GM12878 (cell line): Measurements from ENCODE around the gene NAP1L4. TPM values are rescaled to one million over a fixed set of nuclear protein-coding genes. Genes with fewer than 3 reads are reported as not detected.

Experiments
- ATAC-seq: fragments of 200-7000 bp; cut with Tn5 transposase; 3 replicates; pipeline ENCODE4 v1.9.1; 2020; ENCODE audit warnings: mild to moderate bottlenecking, moderate library complexity
- BruUV-seq: library from RNA; stranded (reverse); fragments of 400-500 nt; replicated peaks from 2 replicates; lab custom pipeline; 2021; lab: Mats Ljungman, UMichigan
- CTCF ChIA-PET: fragments of 300-600 bp; sonication (Branson Sonifier 250); formaldehyde crosslinking; extraction: SDS; loops from one replicate; lab custom pipeline; 2021; ENCODE audit warnings: inconsistent platforms; lab: Yijun Ruan, JAX
- POLR2A ChIA-PET: fragments of 350-600 bp; formaldehyde crosslinking; extraction: SDS; loops from one replicate; lab custom pipeline; 2021; ENCODE audit warnings: inconsistent platforms; lab: Charles Lee
- RAD21 ChIA-PET: fragments of 300-600 bp; sonication (Branson Sonifier 250); formaldehyde crosslinking; loops from one replicate; lab custom pipeline; 2023; ENCODE audit warnings: antibody characterized with exemption; ENCODE audit not compliant: unreplicated experiment; lab: Charles Lee
- SMC1A ChIA-PET: fragments of 300-600 bp; sonication (Branson Sonifier 250); formaldehyde crosslinking; loops from one replicate; lab custom pipeline; 2023; ENCODE audit not compliant: unreplicated experiment, uncharacterized antibody; lab: Charles Lee
- DNase-seq: peaks from one replicate; pipeline ENCODE4 v3.0.0-alpha.2; 2011; ENCODE audit warnings: low read depth, low spot score
- FAIRE-seq: peaks from 3 replicates; lab custom pipeline; 2011; peaks lifted over from hg19 to GRCh38; lab: Jason Lieb, UNC
- H2AFZ ChIP-seq: 2 replicates; pipeline ENCODE4 v1.6.0; 2011; ENCODE audit warnings: low read depth, low read length, control low read depth; ENCODE audit not compliant: control insufficient read depth
- H3K27ac ChIP-seq: 2 replicates; pipeline ENCODE4 v1.5.1; 2011; ENCODE audit warnings: control low read depth; ENCODE audit not compliant: control insufficient read depth, insufficient read depth
- H3K27me3 ChIP-seq, 2 experiments: replicated peaks in 1 of 2; 2 replicates each; pipeline versions ENCODE4 v1.6.0 to v1.6.1; 2011; ENCODE audit warnings: low read length in 1 of 2; ENCODE audit not compliant: control insufficient read depth in 2 of 2, insufficient read depth in 2 of 2
- H3K36me3 ChIP-seq, 2 experiments: 2 replicates each; pipeline ENCODE4 v1.5.1; 2011; ENCODE audit warnings: low read length in 1 of 2; ENCODE audit not compliant: control insufficient read depth in 2 of 2, insufficient read depth in 2 of 2
- H3K4me1 ChIP-seq: 2 replicates; pipeline ENCODE4 v1.6.1; 2011; ENCODE audit warnings: mild to moderate bottlenecking, low read length, moderate library complexity, mixed read lengths; ENCODE audit not compliant: control insufficient read depth, insufficient read depth
- H3K4me2 ChIP-seq: 2 replicates; pipeline ENCODE4 v1.6.0; 2011; ENCODE audit warnings: control low read depth; ENCODE audit not compliant: control insufficient read depth, insufficient read depth
- H3K4me3 ChIP-seq: fragments of 200-600 bp; sonication (generic); 2 replicates; pipeline ENCODE4 v1.5.1; 2016
- H3K79me2 ChIP-seq: 2 replicates; pipeline ENCODE4 v1.6.0; 2011; ENCODE audit warnings: low read length; ENCODE audit not compliant: control insufficient read depth, insufficient read depth
- H3K9ac ChIP-seq: 2 replicates; pipeline ENCODE4 v1.8.0; 2011; ENCODE audit warnings: low read length, control low read depth, mixed read lengths; ENCODE audit not compliant: control insufficient read depth, insufficient read depth
- H3K9me3 ChIP-seq: replicated peaks from 3 replicates; pipeline ENCODE4 v1.5.1; 2011; ENCODE audit warnings: mild to moderate bottlenecking, low read length; ENCODE audit not compliant: control insufficient read depth, insufficient read depth
- H4K20me1 ChIP-seq: 2 replicates; pipeline ENCODE4 v1.6.0; 2011; ENCODE audit not compliant: control insufficient read depth, insufficient read depth
- BHLHE40 ChIP-seq, 2 experiments: fragments of 450-650 bp in 1 of 2; IDR thresholded peaks; 2 replicates each; pipeline ENCODE4 v1.6.1; 2011 to 2017; ENCODE audit warnings: low read depth in 2 of 2, borderline replicate concordance in 1 of 2, improper control_type of control experiment in 1 of 2, low read length in 1 of 2, mild to moderate bottlenecking in 1 of 2
- CBFB ChIP-seq: IDR thresholded peaks from 2 replicates; pipeline ENCODE4 v1.6.1; 2016; ENCODE audit warnings: antibody characterized with exemption, low read depth
- CEBPB ChIP-seq, 2 experiments: fragments of 150-350 bp in 1 of 2; IDR thresholded peaks; 2 replicates each; pipeline ENCODE4 v1.6.1; 2012 to 2014; ENCODE audit warnings: low read depth in 2 of 2, low read length in 2 of 2, borderline replicate concordance in 1 of 2, inconsistent platforms in 1 of 2
- EED ChIP-seq: sonication (generic); IDR thresholded peaks from 2 replicates; pipeline ENCODE4 v1.6.1; 2016; ENCODE audit warnings: antibody characterized with exemption, low read depth
- GATAD2B ChIP-seq: fragments of 450-650 bp; conservative IDR thresholded peaks from 2 replicates; pipeline ENCODE4 v1.6.1; 2017; ENCODE audit warnings: low read depth, mild to moderate bottlenecking, moderate library complexity
- HCFC1 ChIP-seq: fragments of 150-350 bp; IDR thresholded peaks from 2 replicates; pipeline ENCODE4 v1.6.1; 2014; ENCODE audit warnings: low read length
- HSF1 ChIP-seq: fragments of 150-350 bp; IDR thresholded peaks from 2 replicates; pipeline ENCODE4 v1.6.1; 2014; ENCODE audit warnings: mild to moderate bottlenecking, low read depth, low read length
- IRF3 ChIP-seq: fragments of 450-650 bp; IDR thresholded peaks from 2 replicates; pipeline ENCODE4 v1.6.1; 2014; ENCODE audit warnings: mild to moderate bottlenecking
- PAX8 ChIP-seq: fragments of 450-650 bp; IDR thresholded peaks from 2 replicates; pipeline ENCODE4 v1.6.1; 2017; ENCODE audit warnings: mild to moderate bottlenecking, moderate library complexity
- POLR2A ChIP-seq: IDR thresholded peaks from 2 replicates; pipeline ENCODE4 v1.6.1; 2011; ENCODE audit warnings: low read depth, mild to moderate bottlenecking, low read length
- STAT1 ChIP-seq: fragments of 450-650 bp; conservative IDR thresholded peaks from 2 replicates; pipeline ENCODE4 v1.6.1; 2014; ENCODE audit warnings: antibody characterized with exemption, mild to moderate bottlenecking
- SUPT20H ChIP-seq: IDR thresholded peaks from 2 replicates; pipeline ENCODE4 v1.6.1; 2011; ENCODE audit warnings: low read depth, mild to moderate bottlenecking, low read length, moderate library complexity, borderline replicate concordance; ENCODE audit not compliant: control insufficient read depth
- TARDBP ChIP-seq: IDR thresholded peaks from 2 replicates; pipeline ENCODE4 v1.6.1; 2016; ENCODE audit warnings: borderline replicate concordance
- ZNF24 ChIP-seq: fragments of 450-650 bp; IDR thresholded peaks from 2 replicates; pipeline ENCODE4 v1.6.1; 2017; ENCODE audit warnings: antibody characterized with exemption, mild to moderate bottlenecking
- WGBS: methylation state at CpG from one replicate; pipeline ENCODE4 v1.1.6; 2016; ENCODE audit warnings: low lambda C conversion rate; ENCODE audit not compliant: insufficient replicate concordance, insufficient coverage; ENCODE audit errors: missing lambda C conversion rate; 5-methylcytosine and 5-hydroxymethylcytosine counted together
- in situ Hi-C: fragments of 300-500 bp; cut with MboI; formaldehyde crosslinking; loops from 9 replicates; pipeline ENCODE4 v1.14.3; 2018; ENCODE audit warnings: mixed read lengths
- intact Hi-C: fragments of 100-400 bp; cut with micrococcal nuclease; formaldehyde crosslinking; loops from one replicate; pipeline ENCODE4 v1.14.2; 2022; ENCODE audit not compliant: unreplicated experiment
- polyA plus RNA-seq, 11 experiments: library from polyadenylated mRNA; depleted of rRNA in 4 of 11; unstranded in 6 of 11; stranded (reverse) in 5 of 11; fragments of >200 nt; fragmentation: Nextera tagmentation in 4 of 11; fragmentation: Illumina TruSeq in 1 of 11; extraction: Ambion mirVana in 4 of 11; extraction: Trizol in 1 of 11; gene quantifications; 1 replicate in 1 of 11; 2 replicates in 10 of 11; pipeline versions ENCODE4 v1.2.1 to v1.2.3, GENCODE V29; 2011 to 2016; ENCODE audit warnings: inconsistent platforms in 2 of 11, missing spikeins in 2 of 11, low read depth in 1 of 11
- total RNA-seq, 4 experiments: library from RNA; depleted of rRNA in 3 of 4; stranded (reverse); fragments of >200 nt in 3 of 4; fragmentation: Illumina TruSeq in 1 of 4; extraction: Trizol in 1 of 4; gene quantifications; 2 replicates each; pipeline versions ENCODE4 v1.2.1 to v1.2.3, GENCODE V29; 2013 to 2021

Gene NAP1L4
- total and polyA plus RNA-seq, 10 of the 15 experiments (the other 5 are each of a cell fraction or from before 2014, with no cell fraction given) = 24.8 to 198 (median 114) TPM

- no peaks in the 10 kb centered on the region; the same call in none of the 2 replicates for H3K79me2 ChIP-seq
- no TSS peak for BruUV-seq
- 88% methylated on average over 9 of the region's 9 CpGs for WGBS
- no peak overlapping the region for H2AFZ ChIP-seq
- ChIA-PET RAD21 (interaction anchor here (1.5 to 4.0 kb wide), 2 partner anchors 9 to 51 kb away, joined by 4 to 15 read pairs; no protein-coding TSS in a partner anchor), CTCF (interaction anchor here (0.7 to 6.6 kb wide), 3 partner anchors 8 to 50 kb away, joined by 3 to 143 read pairs (median 77); no protein-coding TSS in a partner anchor), SMC1A (interaction anchor here (2.2 kb wide), 1 partner anchor 9 kb away, joined by 8 read pairs; no protein-coding TSS in a partner anchor), POLR2A (no interaction called here)
- H3K9ac ChIP-seq = no peak overlapping the region
- no peak for ATAC-seq
- H3K4me3 ChIP-seq = no peak overlapping the region
- no peak overlapping the region for H3K27ac ChIP-seq
- H3K36me3 ChIP-seq = peaks cover 38 to 39% of the 10 kb centered on the region in 2 experiments
- no peaks in the 10 kb centered on the region for H3K9me3 ChIP-seq
- no peak for FAIRE-seq
- no peak for DNase-seq
- no peak for TF ChIP-seq ZNF24
- TF ChIP-seq GATAD2B = no peak
- no peak for TF ChIP-seq HCFC1
- TF ChIP-seq BHLHE40 (IDR thresholded peaks at IDR 0.05; ENCODE audit: borderline replicate concordance in 1 of 2, low read depth in 2 of 2, low read length in 1 of 2) = no peak
- TF ChIP-seq POLR2A = no peak
- TF ChIP-seq STAT1 = no peak
- TF ChIP-seq TARDBP = no peak
- no peak for TF ChIP-seq PAX8
- no peak for TF ChIP-seq SUPT20H
- TF ChIP-seq IRF3 = no peak
- TF ChIP-seq CBFB = no peak
- TF ChIP-seq HSF1 = no peak
- no peak for TF ChIP-seq EED
- TF ChIP-seq CEBPB (IDR thresholded peaks at IDR 0.05; ENCODE audit: borderline replicate concordance in 1 of 2, low read depth in 2 of 2, low read length in 2 of 2) = no peak
- H3K4me2 ChIP-seq = no peak overlapping the region
- H4K20me1 ChIP-seq = no peaks in the 10 kb centered on the region
- peaks cover 20% of the 10 kb centered on the region for H3K4me1 ChIP-seq
- no peaks in the 10 kb centered on the region for H3K27me3 ChIP-seq
- intact Hi-C loops = no loop called here
- in situ Hi-C loops = loop anchor here (5.0 kb wide), 1 partner anchor 51 kb away; no protein-coding TSS in a partner anchor
Measured at GRCh38 chr11:3040881-3041280, 48.8 kb upstream of the NAP1L4 start.
